Osteoblast (primary cell): Measurements from ENCODE around the gene CYP19A1. TPM values are rescaled to one million over a fixed set of nuclear protein-coding genes. Genes with fewer than 3 reads are reported as not detected.

Source experiments
- DNase-seq: peaks from one replicate; pipeline ENCODE4 v3.0.0; 2011; ENCODE audit warnings: low spot score, mixed read lengths; ENCODE audit not compliant: insufficient read length; ENCODE audit errors: missing footprints
- H2AFZ ChIP-seq: 2 replicates; pipeline ENCODE4 v1.6.0; 2011; ENCODE audit warnings: mild to moderate bottlenecking, low read length
- H3K27ac ChIP-seq: 2 replicates; pipeline ENCODE4 v1.5.1; 2011; ENCODE audit warnings: mild to moderate bottlenecking, low read depth, low read length, moderate library complexity
- H3K27me3 ChIP-seq: 2 replicates; pipeline ENCODE4 v1.6.0; 2012; ENCODE audit warnings: mild to moderate bottlenecking, control low read depth, inconsistent platforms, low read length, moderate library complexity; ENCODE audit not compliant: insufficient read depth
- H3K36me3 ChIP-seq: 2 replicates; pipeline ENCODE4 v1.5.1; 2011; ENCODE audit warnings: mild to moderate bottlenecking, low read length, control low read depth, moderate library complexity; ENCODE audit not compliant: insufficient read depth
- H3K4me1 ChIP-seq: 2 replicates; pipeline ENCODE4 v1.5.1; 2011; ENCODE audit warnings: mild to moderate bottlenecking, low read length, control low read depth, moderate library complexity; ENCODE audit not compliant: insufficient read depth
- H3K4me2 ChIP-seq: 2 replicates; pipeline ENCODE4 v1.6.0; 2011; ENCODE audit warnings: mild to moderate bottlenecking, low read length; ENCODE audit not compliant: insufficient read depth
- H3K4me3 ChIP-seq: fragments of 200-600 bp; sonication (generic); 3 replicates; pipeline ENCODE4 v1.5.1; 2012; ENCODE audit warnings: mild to moderate bottlenecking, low read length, inconsistent platforms; ENCODE audit not compliant: insufficient read depth
- H3K79me2 ChIP-seq: 2 replicates; pipeline ENCODE4 v1.6.0; 2012; ENCODE audit warnings: mild to moderate bottlenecking, low read length, control low read depth, inconsistent platforms; ENCODE audit not compliant: insufficient read depth
- H3K9me3 ChIP-seq: 2 replicates; pipeline ENCODE4 v1.5.1; 2011; ENCODE audit warnings: low read depth, low read length, control low read depth
- H4K20me1 ChIP-seq: 2 replicates; pipeline ENCODE4 v1.6.0; 2012; ENCODE audit warnings: mild to moderate bottlenecking, low read length, control low read depth; ENCODE audit not compliant: insufficient read depth
- CTCF ChIP-seq: IDR thresholded peaks from 2 replicates; pipeline ENCODE4 v1.5.1; 2011; ENCODE audit warnings: mild to moderate bottlenecking, low read depth, low read length, moderate library complexity; ENCODE audit errors: extremely low read depth
- total RNA-seq: library from RNA; depleted of rRNA; stranded (reverse); fragments of >200 nt; gene quantifications from 2 replicates; pipeline ENCODE4 v1.2.3, GENCODE V29; 2012

Gene CYP19A1
- total RNA-seq, 1 donor: 2.2 TPM

GRCh38 chr15:51183076-51183475, 155.3 kb downstream of the CYP19A1 start:
- no peak overlapping the region for H3K4me3 ChIP-seq
- no peaks in the 10 kb centered on the region for H4K20me1 ChIP-seq
- no peak for TF ChIP-seq CTCF
- no peaks in the 10 kb centered on the region for H3K9me3 ChIP-seq
- H3K27me3 ChIP-seq: peaks cover 2% of the 10 kb centered on the region
- no peaks in the 10 kb centered on the region for H3K4me1 ChIP-seq
- no peaks in the 10 kb centered on the region for H3K36me3 ChIP-seq
- no peak overlapping the region for H2AFZ ChIP-seq
- no peak for DNase-seq
- H3K79me2 ChIP-seq: no peaks in the 10 kb centered on the region
- no peak overlapping the region for H3K4me2 ChIP-seq
- no peak overlapping the region for H3K27ac ChIP-seq

GRCh38 chr15:51181905-51182304, 156.5 kb downstream of the CYP19A1 start:
- Histone ChIP-seq H3K27me3 (peaks cover 2% of the 10 kb centered on the region), H3K4me2 (no peak overlapping the region), H4K20me1 (no peaks in the 10 kb centered on the region), H3K79me2 (no peaks in the 10 kb centered on the region), H3K36me3 (no peaks in the 10 kb centered on the region), H3K9me3 (no peaks in the 10 kb centered on the region), H3K4me3 (no peak overlapping the region), H3K4me1 (no peaks in the 10 kb centered on the region), H3K27ac (no peak overlapping the region), H2AFZ (no peak overlapping the region)
- no peak for DNase-seq
- TF ChIP-seq CTCF: no peak

GRCh38 chr15:51181221-51181620, 157.2 kb downstream of the CYP19A1 start:
- TF ChIP-seq CTCF: no peak
- no peaks in the 10 kb centered on the region for H3K79me2 ChIP-seq
- H4K20me1 ChIP-seq: no peaks in the 10 kb centered on the region
- H3K4me2 ChIP-seq: no peak overlapping the region
- peaks cover 2% of the 10 kb centered on the region for H3K27me3 ChIP-seq
- no peaks in the 10 kb centered on the region for H3K4me1 ChIP-seq
- H3K27ac ChIP-seq: no peak overlapping the region
- DNase-seq: no peak
- no peak overlapping the region for H3K4me3 ChIP-seq
- H3K36me3 ChIP-seq: no peaks in the 10 kb centered on the region
- no peaks in the 10 kb centered on the region for H3K9me3 ChIP-seq
- no peak overlapping the region for H2AFZ ChIP-seq

GRCh38 chr15:51180534-51180933, 157.9 kb downstream of the CYP19A1 start:
- Histone ChIP-seq H2AFZ (no peak overlapping the region), H3K4me1 (no peaks in the 10 kb centered on the region), H3K4me2 (no peak overlapping the region), H3K27ac (no peak overlapping the region), H3K4me3 (no peak overlapping the region), H4K20me1 (no peaks in the 10 kb centered on the region), H3K79me2 (no peaks in the 10 kb centered on the region), H3K36me3 (no peaks in the 10 kb centered on the region), H3K27me3 (peaks cover 2% of the 10 kb centered on the region), H3K9me3 (no peaks in the 10 kb centered on the region)
- no peak for TF ChIP-seq CTCF
- DNase-seq: no peak
